HG03432 (cell line): ENCODE data around the gene HSD17B1.

Experiments
- ATAC-seq: cut with Tn5 transposase; IDR thresholded peaks from one replicate; pipeline ENCODE4 v1.9.1; 2021; ENCODE audit warnings: mild to moderate bottlenecking, moderate library complexity; ENCODE audit not compliant: unreplicated experiment

The HSD17B1 gene

GRCh38 chr17:42565523-42566214 lies 12.9 kb downstream of the HSD17B1 start:
- ATAC-seq: no peak

GRCh38 chr17:42566215-42566882 lies 13.6 kb downstream of the HSD17B1 start:
- ATAC-seq: peak; percentile 4

GRCh38 chr17:42566883-42567573 lies 14.3 kb downstream of the HSD17B1 start, which contains the start of gene MLX:
MLX (plus strand) TSS chr17:42567100; CDS start chr17:42567125, 25 bp downstream.
- ATAC-seq: peak; percentile 61

- no peak for ATAC-seq
Measured at GRCh38 chr17:42568341-42569111, 15.8 kb downstream of the HSD17B1 start.

- ATAC-seq: no peak
Measured at GRCh38 chr17:42571435-42572225, 18.9 kb downstream of the HSD17B1 start.

- no peak for ATAC-seq
Measured at GRCh38 chr17:42573095-42573494, 20.4 kb downstream of the HSD17B1 start.

- ATAC-seq: no peak
Measured at GRCh38 chr17:42574463-42574862, 21.7 kb downstream of the HSD17B1 start.

- no peak for ATAC-seq
Measured at GRCh38 chr17:42577140-42577531, 24.4 kb downstream of the HSD17B1 start.

GRCh38 chr17:42577532-42578281 lies 25.0 kb downstream of the HSD17B1 start, which contains the start of gene PSMC3IP:
PSMC3IP (minus strand) TSS chr17:42577729; CDS start chr17:42577686, 43 bp downstream.
- peak; percentile 71 for ATAC-seq

GRCh38 chr17:42578282-42578869 lies 25.7 kb downstream of the HSD17B1 start:
- peak; percentile 53 for ATAC-seq

GRCh38 chr17:42579794-42580551 lies 27.2 kb downstream of the HSD17B1 start:
- ATAC-seq: no peak

GRCh38 chr17:42581744-42582270 lies 29.1 kb downstream of the HSD17B1 start:
- ATAC-seq: no peak

GRCh38 chr17:42584880-42585279 lies 32.2 kb downstream of the HSD17B1 start:
- no peak for ATAC-seq

GRCh38 chr17:42585353-42585752 lies 32.6 kb downstream of the HSD17B1 start:
- no peak for ATAC-seq

- ATAC-seq: no peak
Measured at GRCh38 chr17:42586514-42587230, 33.9 kb downstream of the HSD17B1 start.

GRCh38 chr17:42590886-42591285 lies 38.2 kb downstream of the HSD17B1 start:
- no peak for ATAC-seq

- ATAC-seq: no peak
Measured at GRCh38 chr17:42591411-42591810, 38.7 kb downstream of the HSD17B1 start.
